PC-3 (cell line): ENCODE measurements around the gene C14orf132.

Source experiments
- EZH2 ChIP-seq: fragments of 300-600 bp; sonication (generic); IDR thresholded peaks from one replicate; pipeline ENCODE4 v1.6.1; 2017; ENCODE audit warnings: antibody characterized with exemption, mild to moderate bottlenecking, low read length; ENCODE audit not compliant: unreplicated experiment
- EZH2phosphoT487 ChIP-seq: fragments of 300-600 bp; sonication (generic); IDR thresholded peaks from 2 replicates; pipeline ENCODE4 v1.6.1; 2018; ENCODE audit warnings: mild to moderate bottlenecking, antibody characterized with exemption, low read length, borderline replicate concordance
- TF ChIP-seq, protein P1 (sequence below): fragments of 300-600 bp; sonication (generic); conservative IDR thresholded peaks from 2 replicates; pipeline ENCODE4 v1.5.1; 2017; ENCODE audit warnings: antibody characterized with exemption, low read depth, mild to moderate bottlenecking, low read length

GRCh38 chr14:96081767-96082400 is 42.7 kb downstream of the C14orf132 start:
- TF ChIP-seq, protein P1, sequence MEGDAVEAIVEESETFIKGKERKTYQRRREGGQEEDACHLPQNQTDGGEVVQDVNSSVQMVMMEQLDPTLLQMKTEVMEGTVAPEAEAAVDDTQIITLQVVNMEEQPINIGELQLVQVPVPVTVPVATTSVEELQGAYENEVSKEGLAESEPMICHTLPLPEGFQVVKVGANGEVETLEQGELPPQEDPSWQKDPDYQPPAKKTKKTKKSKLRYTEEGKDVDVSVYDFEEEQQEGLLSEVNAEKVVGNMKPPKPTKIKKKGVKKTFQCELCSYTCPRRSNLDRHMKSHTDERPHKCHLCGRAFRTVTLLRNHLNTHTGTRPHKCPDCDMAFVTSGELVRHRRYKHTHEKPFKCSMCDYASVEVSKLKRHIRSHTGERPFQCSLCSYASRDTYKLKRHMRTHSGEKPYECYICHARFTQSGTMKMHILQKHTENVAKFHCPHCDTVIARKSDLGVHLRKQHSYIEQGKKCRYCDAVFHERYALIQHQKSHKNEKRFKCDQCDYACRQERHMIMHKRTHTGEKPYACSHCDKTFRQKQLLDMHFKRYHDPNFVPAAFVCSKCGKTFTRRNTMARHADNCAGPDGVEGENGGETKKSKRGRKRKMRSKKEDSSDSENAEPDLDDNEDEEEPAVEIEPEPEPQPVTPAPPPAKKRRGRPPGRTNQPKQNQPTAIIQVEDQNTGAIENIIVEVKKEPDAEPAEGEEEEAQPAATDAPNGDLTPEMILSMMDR: no peak
- no peak for TF ChIP-seq EZH2
- TF ChIP-seq EZH2phosphoT487: no peak
